Renal pelvis (tissue), 4 donors: ENCODE data around the gene RPTOR. TPM values are rescaled to one million over a fixed set of nuclear protein-coding genes. Genes with fewer than 3 reads are reported as not detected.

Source experiments
- DNase-seq: peaks from one replicate; pipeline ENCODE4 v3.0.0-alpha.2; 2013
- polyA plus RNA-seq, 3 donors: library from polyadenylated mRNA; unstranded; fragments of 120-200 nt; gene quantifications; one replicate each; pipeline ENCODE4 v1.2.1, GENCODE V29; 2013; ENCODE audit not compliant: insufficient read length in 3 of 3

RPTOR gene
- polyA plus RNA-seq, 3 donors: 20.7 to 25.0 (median 22.9) TPM

- no peak for DNase-seq
Observed at GRCh38 chr17:80925688-80926335, 381.2 kb downstream of the RPTOR start.

- no peak for DNase-seq
Observed at GRCh38 chr17:80926591-80927250, 382.1 kb downstream of the RPTOR start.

GRCh38 chr17:80927791-80928216 is 383.2 kb downstream of the RPTOR start:
- DNase-seq: no peak

- DNase-seq: no peak
Observed at GRCh38 chr17:80929449-80929848, 384.8 kb downstream of the RPTOR start.

- DNase-seq: no peak
Observed at GRCh38 chr17:80930335-80931279, 386.0 kb downstream of the RPTOR start.

- DNase-seq: peak; percentile 61
Observed at GRCh38 chr17:80931421-80932265, 387.0 kb downstream of the RPTOR start.

GRCh38 chr17:80935526-80935925 is 390.9 kb downstream of the RPTOR start:
- DNase-seq: no peak

GRCh38 chr17:80936218-80936617 is 391.6 kb downstream of the RPTOR start:
- DNase-seq: no peak

GRCh38 chr17:80936723-80937122 is 392.1 kb downstream of the RPTOR start:
- DNase-seq: no peak

GRCh38 chr17:80937462-80938381 is 393.1 kb downstream of the RPTOR start:
- DNase-seq: no peak

- DNase-seq: no peak
Observed at GRCh38 chr17:80938556-80938955, 393.9 kb downstream of the RPTOR start.

- DNase-seq: no peak
Observed at GRCh38 chr17:80939151-80940145, 394.8 kb downstream of the RPTOR start.

- no peak for DNase-seq
Observed at GRCh38 chr17:80940171-80941123, 395.8 kb downstream of the RPTOR start.

- DNase-seq: no peak
Observed at GRCh38 chr17:80941171-80941570, 396.5 kb downstream of the RPTOR start.

- no peak for DNase-seq
Observed at GRCh38 chr17:80941743-80942422, 397.2 kb downstream of the RPTOR start.

GRCh38 chr17:80942423-80943345 is 398.0 kb downstream of the RPTOR start:
- no peak for DNase-seq
